Heart right ventricle (tissue), 16 donors: Measurements from ENCODE around the gene RNF225. TPM values are rescaled to one million over a fixed set of nuclear protein-coding genes. Genes with fewer than 3 reads are reported as not detected.
A peak's percentile ranks its signal among the peaks of the same experiment; 100 is the strongest.

Experiments used
- ATAC-seq, 8 donors: fragments of 200-7000 bp; cut with Tn5 transposase; one replicate each; pipeline ENCODE4 v1.9.1; 2020; ENCODE audit warnings: mild to moderate bottlenecking in 8 of 8, moderate library complexity in 8 of 8, moderate number of reproducible peaks in 1 of 8
- DNase-seq, 2 donors: peaks; one replicate each; pipeline ENCODE4 v3.0.0-alpha.2; 2020
- H3K27ac ChIP-seq, 10 donors: fragments of 200-600 bp; sonication (generic) in 2 of 10; one replicate each; pipeline versions ENCODE4 v1.5.0 to v1.8.0; 2020 to 2022; ENCODE audit warnings: mild to moderate bottlenecking in 3 of 10
- H3K27me3 ChIP-seq, 7 donors: fragments of 200-600 bp; one replicate each; pipeline ENCODE4 v1.8.0; 2021 to 2022; ENCODE audit warnings: mild to moderate bottlenecking in 2 of 7
- H3K36me3 ChIP-seq, 9 donors: fragments of 200-600 bp; sonication (generic) in 1 of 9; one replicate each; pipeline versions ENCODE4 v1.5.0 to v1.8.0; 2020 to 2022; ENCODE audit warnings: mild to moderate bottlenecking in 2 of 9
- H3K4me1 ChIP-seq, 9 donors: fragments of 200-600 bp; sonication (generic) in 1 of 9; one replicate each; pipeline versions ENCODE4 v1.5.0 to v1.8.0; 2020 to 2022; ENCODE audit warnings: mild to moderate bottlenecking in 4 of 9
- H3K4me3 ChIP-seq, 10 donors: fragments of 200-600 bp; sonication (generic) in 2 of 10; one replicate each; pipeline versions ENCODE4 v1.5.0 to v1.8.0; 2020 to 2022; ENCODE audit warnings: mild to moderate bottlenecking in 7 of 10, moderate library complexity in 2 of 10
- H3K9me3 ChIP-seq, 11 donors: fragments of 200-600 bp in 10 of 11; sonication (generic) in 2 of 11; one replicate each; pipeline versions ENCODE4 v1.5.0 to v1.8.0; 2013 to 2022; ENCODE audit warnings: mild to moderate bottlenecking in 2 of 11, control low read depth in 1 of 11, moderate library complexity in 1 of 11
- WGBS, 2 donors: extraction: QIAGEN DNeasy Blood & Tissue Kit; methylation state at CpG; one replicate each; pipeline ENCODE4 v1.1.7; 2013; ENCODE audit warnings: inconsistent platforms in 1 of 2; 5-methylcytosine and 5-hydroxymethylcytosine counted together
- intact Hi-C, 10 donors: fragments of 100-400 bp; cut with DNase I; formaldehyde crosslinking; loops; one replicate each; pipeline versions ENCODE4 v1.11.1 to v1.14.2; 2022
- polyA plus RNA-seq, 2 donors: library from polyadenylated mRNA; stranded (reverse); fragments of 200-250 nt; gene quantifications; one replicate each; pipeline ENCODE4 v1.2.3, GENCODE V29; 2013
- total RNA-seq, 10 donors: library from RNA; stranded (reverse); fragmentation: NEBNext Ultra II Directional in 3 of 10; extraction: Animal tissue kit (Norgen Biotek cat#: 25700) in 3 of 10; gene quantifications; one replicate each; pipeline versions ENCODE4 v1.2.1 to v1.2.4, GENCODE V29; 2021 to 2023
- TF ChIP-seq, protein P1 (sequence below), 9 donors: fragments of 200-600 bp; sonication (generic) in 2 of 9; IDR thresholded peaks; one replicate each; pipeline versions ENCODE4 v1.5.0 to v1.8.0; 2021 to 2022; ENCODE audit warnings: antibody characterized with exemption in 9 of 9, mild to moderate bottlenecking in 5 of 9, moderate library complexity in 1 of 9
- donor health status: Arrhythmogenic right ventricular cardiomyopathy.
- donor health status: ischemic (EF 13 %, LVEDD 7.1; RV severe dilation, severe dysfunction).
- donor health status: healthy with polysubstance abuse.
- donor health status: DM: no; HTN: yes; CAD: no.
- donor health status: DM: no; HTN: no; CAD: no.
- donor health status: ischemic (EF 25% LVEDD 6.9; RV normal size, moderate dysfunction).
- donor health status: ischemic (EF 25% LVEDD 5.7; RV mildly dilated, moderate dysfunction).
- donor health status: healthy.
- donor health status: DM: yes; HTN: yes; CAD: no.
- donor health status: Ischemic cardiomyopathy.
- donor health status: ischemic (EF 35%, LVEDD 5.7; RV mildly dilated, moderate dysfunction).
- donor health status: nonischemic (EF 11% LVEDD 7.7; RV severe dilation, severe dysfunction).
- donor health status: DM: yes; HTN: yes; CAD: no.
- donor health status: PGD.
- donor health status: ischemic (EF 29% LVEDD 5.4; RV normal size, mild dysfunction).
- donor health status: nonischemic (EF 23%, LVEDD 6.1; RV moderate dilation, normal function).

The RNF225 gene
- total and polyA plus RNA-seq, 12 donors = not detected

DNA sequence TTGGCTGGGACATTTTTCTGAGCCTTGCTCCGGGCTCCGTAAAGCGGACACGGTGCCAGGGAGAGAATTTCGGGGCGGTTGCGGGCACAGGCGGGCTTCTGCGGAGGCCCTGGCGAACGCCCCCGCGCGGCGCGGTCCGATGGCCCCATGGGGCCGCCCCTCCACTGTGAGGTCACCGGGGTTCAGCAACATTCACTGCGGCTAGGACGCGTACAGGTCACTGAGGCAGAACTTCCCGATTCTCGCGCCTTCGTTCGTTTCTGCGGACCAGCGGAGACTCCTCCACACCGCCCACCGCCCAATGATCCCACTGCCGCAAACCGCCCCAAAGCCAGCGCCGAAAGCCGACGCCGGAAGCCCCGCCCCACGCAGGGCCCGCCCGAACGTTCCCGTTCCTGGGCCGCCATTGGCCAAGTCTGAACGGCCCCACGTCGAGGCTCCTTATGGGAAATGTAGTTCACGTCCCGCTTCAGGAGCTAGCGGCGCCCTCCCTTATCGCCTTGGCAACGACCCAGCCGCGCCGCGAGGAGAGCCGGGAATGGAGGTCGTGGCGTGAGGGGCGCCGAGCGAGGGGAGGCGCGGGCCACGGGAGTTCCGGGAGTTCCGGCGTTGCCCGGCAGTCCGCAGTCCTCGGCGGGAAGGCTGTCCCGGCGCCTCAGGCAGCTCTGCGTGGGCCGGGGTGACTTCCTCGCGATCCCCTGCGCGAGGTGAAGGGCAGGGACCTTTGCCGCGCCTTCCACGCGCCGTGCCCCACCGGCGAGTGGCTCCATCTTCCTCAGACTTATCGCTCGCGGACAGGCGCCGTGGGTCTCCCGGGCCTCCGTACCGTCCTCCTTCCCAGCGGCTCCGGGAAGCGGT is 12.9 kb downstream of the RNF225 start, which contains the start of gene ZNF584:
TSS of gene ZNF584 (plus strand) at position 498 of the 858 bp plus-strand sequence. CDS start 499 bp downstream, outside the sequence.
- 0% methylated on average over 98 to 100 of the region's 100 CpGs for WGBS, 2 donors
- H3K36me3 ChIP-seq = peaks cover 0 to 6% (median 0%) of the 10 kb centered on the region in 9 donors
- H3K4me1 ChIP-seq = peaks cover 5 to 31% (median 26%) of the 10 kb centered on the region in 9 donors
- no peaks in the 10 kb centered on the region for H3K9me3 ChIP-seq
- TF ChIP-seq, protein P1, sequence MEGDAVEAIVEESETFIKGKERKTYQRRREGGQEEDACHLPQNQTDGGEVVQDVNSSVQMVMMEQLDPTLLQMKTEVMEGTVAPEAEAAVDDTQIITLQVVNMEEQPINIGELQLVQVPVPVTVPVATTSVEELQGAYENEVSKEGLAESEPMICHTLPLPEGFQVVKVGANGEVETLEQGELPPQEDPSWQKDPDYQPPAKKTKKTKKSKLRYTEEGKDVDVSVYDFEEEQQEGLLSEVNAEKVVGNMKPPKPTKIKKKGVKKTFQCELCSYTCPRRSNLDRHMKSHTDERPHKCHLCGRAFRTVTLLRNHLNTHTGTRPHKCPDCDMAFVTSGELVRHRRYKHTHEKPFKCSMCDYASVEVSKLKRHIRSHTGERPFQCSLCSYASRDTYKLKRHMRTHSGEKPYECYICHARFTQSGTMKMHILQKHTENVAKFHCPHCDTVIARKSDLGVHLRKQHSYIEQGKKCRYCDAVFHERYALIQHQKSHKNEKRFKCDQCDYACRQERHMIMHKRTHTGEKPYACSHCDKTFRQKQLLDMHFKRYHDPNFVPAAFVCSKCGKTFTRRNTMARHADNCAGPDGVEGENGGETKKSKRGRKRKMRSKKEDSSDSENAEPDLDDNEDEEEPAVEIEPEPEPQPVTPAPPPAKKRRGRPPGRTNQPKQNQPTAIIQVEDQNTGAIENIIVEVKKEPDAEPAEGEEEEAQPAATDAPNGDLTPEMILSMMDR (IDR thresholded peaks at IDR 0.05) = peak in 4 of 9 donors; percentile 10 to 43 (median 30)
- DNase-seq (peak; percentile 95 to 96), ATAC-seq (peak; percentile 97 to 99 (median 98))
- peak within 1 kb of the TSS; percentile 84 to 95 (median 91) for H3K27ac ChIP-seq
- no peaks in the 10 kb centered on the region for H3K27me3 ChIP-seq
- peak within 1 kb of the TSS; percentile 79 to 100 (median 96) for H3K4me3 ChIP-seq
- intact Hi-C loops = loop anchor here in 1 of 10 donors (1.0 kb wide), 1 partner anchor 32 kb away; the partner anchor contains the start of gene ZNF132

DNA sequence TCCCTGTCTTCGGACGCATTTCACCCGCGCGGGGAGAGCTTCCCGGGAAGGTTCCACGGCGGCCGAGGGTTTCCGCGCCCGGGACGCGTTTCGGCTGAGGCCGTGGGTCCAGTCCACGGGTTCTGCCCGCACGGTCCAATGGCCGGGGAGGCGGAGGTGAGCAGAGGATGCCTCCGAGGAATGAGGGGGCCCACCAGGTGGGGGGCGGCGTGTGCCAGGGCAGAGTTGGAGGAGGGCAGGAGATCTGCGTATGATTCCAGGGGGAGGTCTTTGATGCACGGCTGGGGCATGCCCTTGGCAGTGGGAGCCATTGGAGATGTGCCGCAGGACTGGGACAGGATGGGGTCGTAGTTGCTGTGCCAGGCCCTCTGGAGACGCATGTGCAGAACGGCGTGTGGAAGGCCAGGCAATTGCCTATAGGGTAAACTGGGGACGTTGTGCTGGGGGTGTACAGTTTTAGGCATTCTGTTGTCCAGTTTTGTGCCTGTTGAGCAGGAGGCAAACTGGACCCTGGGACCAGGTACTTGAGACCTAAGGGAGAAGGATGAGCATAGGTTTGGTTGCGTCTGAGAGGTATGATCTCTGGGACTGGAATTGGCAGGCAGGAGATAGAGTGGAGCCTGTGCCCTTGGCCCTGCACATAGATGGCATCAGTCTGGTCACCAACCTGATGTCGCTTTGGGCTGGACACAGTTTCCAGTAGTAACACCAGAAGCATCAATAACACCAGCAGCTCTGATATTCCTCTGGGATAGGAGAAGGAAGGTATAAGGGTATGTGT is 13.7 kb downstream of the RNF225 start:
- Histone ChIP-seq H3K27me3 (no peaks in the 10 kb centered on the region), H3K9me3 (no peaks in the 10 kb centered on the region), H3K27ac (peak overlapping the region; percentile 84 to 95 (median 91)), H3K4me1 (peaks cover 5 to 31% (median 26%) of the 10 kb centered on the region in 9 donors), H3K36me3 (peaks cover 0 to 6% (median 0%) of the 10 kb centered on the region in 9 donors), H3K4me3 (peak overlapping the region; percentile 79 to 100 (median 96))
- 3 to 4% methylated on average over 34 of the region's 34 CpGs for WGBS, 2 donors
- peak; percentile 9 to 68 (median 36) for ATAC-seq
- TF ChIP-seq, protein P1 (IDR thresholded peaks at IDR 0.05) = no peak
- DNase-seq = peak in 1 of 2 donors; percentile 33
- intact Hi-C loops = no loop called here

DNA sequence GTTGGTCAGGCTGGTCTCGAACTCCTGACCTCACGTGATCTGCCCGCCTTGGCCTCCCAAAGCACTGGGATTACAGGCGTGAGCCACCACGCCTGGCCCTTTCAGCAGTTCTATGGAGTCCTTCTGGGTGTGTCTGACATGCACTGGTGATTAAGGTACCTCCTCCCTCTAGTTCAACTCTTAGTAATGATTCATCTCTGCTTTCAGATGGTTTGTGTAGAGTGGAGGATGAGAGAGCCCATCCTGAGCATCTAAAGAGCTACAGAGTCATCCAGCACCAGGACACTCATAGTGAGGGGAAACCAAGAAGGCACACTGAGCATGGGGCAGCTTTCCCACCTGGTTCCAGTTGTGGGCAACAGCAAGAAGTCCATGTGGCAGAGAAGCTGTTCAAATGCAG is 21.1 kb downstream of the RNF225 start:
- Histone ChIP-seq H3K4me3 (no peak overlapping the region), H3K36me3 (peaks cover 0 to 67% (median 41%) of the 10 kb centered on the region in 9 donors), H3K27me3 (no peaks in the 10 kb centered on the region), H3K27ac (no peak overlapping the region), H3K4me1 (no peaks in the 10 kb centered on the region), H3K9me3 (peaks cover 0 to 11% (median 0%) of the 10 kb centered on the region in 11 donors)
- TF ChIP-seq, protein P1 (IDR thresholded peaks at IDR 0.05) = no peak
- WGBS, 2 donors = 95 to 99% methylated on average over 5 of the region's 5 CpGs
- DNase-seq = no peak
- no peak for ATAC-seq
- intact Hi-C loops = no loop called here

DNA sequence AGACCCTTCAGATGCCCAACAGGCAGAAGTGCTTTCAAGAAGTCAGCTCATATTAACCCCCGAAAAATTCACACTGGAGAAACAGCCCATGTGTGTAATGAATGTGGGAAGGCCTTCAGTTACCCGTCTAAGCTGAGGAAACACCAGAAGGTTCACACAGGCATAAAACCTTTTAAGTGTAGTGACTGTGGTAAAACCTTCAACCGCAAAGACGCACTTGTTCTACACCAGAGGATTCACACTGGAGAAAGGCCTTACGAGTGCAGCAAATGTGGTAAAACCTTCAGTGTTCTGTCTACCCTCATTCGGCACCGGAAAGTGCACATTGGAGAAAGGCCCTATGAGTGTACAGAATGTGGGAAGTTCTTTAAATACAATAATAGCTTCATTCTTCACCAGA is 21.6 kb downstream of the RNF225 start:
- no peak overlapping the region for H3K27ac ChIP-seq
- H3K27me3 ChIP-seq = no peaks in the 10 kb centered on the region
- DNase-seq = no peak
- TF ChIP-seq, protein P1 (IDR thresholded peaks at IDR 0.05) = no peak
- ATAC-seq = no peak
- peaks cover 0 to 69% (median 41%) of the 10 kb centered on the region in 9 donors for H3K36me3 ChIP-seq
- H3K4me1 ChIP-seq = no peaks in the 10 kb centered on the region
- H3K4me3 ChIP-seq = no peak overlapping the region
- intact Hi-C loops = no loop called here
- peaks cover 0 to 11% (median 0%) of the 10 kb centered on the region in 11 donors for H3K9me3 ChIP-seq
- WGBS, 2 donors = 99% methylated on average over 7 of the region's 7 CpGs
